IMR-90 (cell line): Measurements from ENCODE around the gene CYP8B1. TPM values are rescaled to one million over a fixed set of nuclear protein-coding genes. Genes with fewer than 3 reads are reported as not detected.

Source experiments
- ATAC-seq: fragments of 200-7000 bp; cut with Tn5 transposase; 2 replicates; pipeline ENCODE4 v1.9.1; 2020; ENCODE audit warnings: low read depth, mild to moderate bottlenecking, moderate library complexity
- BruUV-seq: library from RNA; stranded (reverse); fragments of 400-500 nt; replicated peaks from 2 replicates; lab custom pipeline; 2021; lab: Mats Ljungman, UMichigan
- CTCF ChIA-PET: fragments of 300-600 bp; formaldehyde crosslinking; extraction: SDS; loops from one replicate; lab custom pipeline; 2021; ENCODE audit warnings: antibody characterized with exemption; lab: Yijun Ruan, JAX
- POLR2A ChIA-PET: fragments of 300-600 bp; sonication (Branson Sonifier 250); formaldehyde crosslinking; loops from one replicate; lab custom pipeline; 2022; ENCODE audit warnings: antibody characterized with exemption; ENCODE audit not compliant: unreplicated experiment; lab: Charles Lee
- DNase-seq: peaks from one replicate; pipeline ENCODE4 v3.0.0; 2013
- H2AFZ ChIP-seq: replicated peaks from 2 replicates; pipeline ENCODE3; 2013; ENCODE audit warnings: low read length, mild to moderate bottlenecking; ENCODE audit not compliant: poor library complexity
- H2AK5ac ChIP-seq: 2 replicates; pipeline ENCODE4 v1.6.1; 2013; ENCODE audit warnings: low read depth, low read length, inconsistent platforms
- H2AK9ac ChIP-seq: replicated peaks from 2 replicates; pipeline ENCODE3; 2013; ENCODE audit warnings: mild to moderate bottlenecking, low read depth, low read length, moderate library complexity; ENCODE audit not compliant: poor library complexity
- H2BK120ac ChIP-seq: 2 replicates; pipeline ENCODE4 v1.6.1; 2013; ENCODE audit warnings: low read depth, low read length, inconsistent platforms
- H2BK15ac ChIP-seq: 3 replicates; pipeline ENCODE4 v1.6.1; 2013; ENCODE audit warnings: low read depth, low read length, inconsistent platforms
- H2BK20ac ChIP-seq: 2 replicates; pipeline ENCODE4 v1.6.1; 2013; ENCODE audit warnings: low read depth, mild to moderate bottlenecking, inconsistent platforms, low read length, moderate library complexity
- H2BK5ac ChIP-seq: 2 replicates; pipeline ENCODE4 v1.6.1; 2013; ENCODE audit warnings: mild to moderate bottlenecking, low read depth, low read length, inconsistent platforms; ENCODE audit not compliant: poor library complexity, severe bottlenecking
- H3K14ac ChIP-seq: replicated peaks from 2 replicates; pipeline ENCODE4 v1.6.1; 2013; ENCODE audit warnings: low read depth, low read length, inconsistent platforms
- H3K18ac ChIP-seq: 2 replicates; pipeline ENCODE4 v1.6.1; 2013; ENCODE audit warnings: low read depth, low read length, control low read depth
- H3K23ac ChIP-seq: 2 replicates; pipeline ENCODE4 v1.6.1; 2013; ENCODE audit warnings: low read depth, low read length, inconsistent platforms
- H3K27ac ChIP-seq: 2 replicates; pipeline ENCODE4 v1.5.1; 2013; ENCODE audit warnings: mild to moderate bottlenecking, control low read depth, low read length; ENCODE audit not compliant: insufficient read depth
- H3K27me3 ChIP-seq: 2 replicates; pipeline ENCODE4 v1.6.1; 2013; ENCODE audit warnings: low read length; ENCODE audit not compliant: control insufficient read depth, insufficient read depth
- H3K36me3 ChIP-seq: 2 replicates; pipeline ENCODE4 v1.6.1; 2013; ENCODE audit warnings: low read length, mixed read lengths; ENCODE audit not compliant: control insufficient read depth, insufficient read depth
- H3K4ac ChIP-seq: 2 replicates; pipeline ENCODE4 v1.6.1; 2013; ENCODE audit warnings: low read depth, low read length, inconsistent platforms
- H3K4me1 ChIP-seq: 2 replicates; pipeline ENCODE4 v1.6.1; 2013; ENCODE audit warnings: low read length, mixed read lengths; ENCODE audit not compliant: control insufficient read depth, insufficient read depth
- H3K4me2 ChIP-seq: 2 replicates; pipeline ENCODE4 v1.6.1; 2013; ENCODE audit warnings: low read depth, mild to moderate bottlenecking, control low read depth, low read length, moderate library complexity
- H3K4me3 ChIP-seq: 2 replicates; pipeline ENCODE4 v1.5.1; 2013; ENCODE audit warnings: low read depth, mild to moderate bottlenecking, control low read depth, low read length, moderate library complexity; ENCODE audit not compliant: insufficient read depth
- H3K56ac ChIP-seq: 2 replicates; pipeline ENCODE4 v1.6.1; 2013; ENCODE audit warnings: low read length, inconsistent platforms; ENCODE audit not compliant: insufficient read depth; ENCODE audit errors: extremely low read depth
- H3K79me1 ChIP-seq, 2 experiments: 2 replicates each; pipeline ENCODE4 v1.6.1; 2013; ENCODE audit warnings: low read length in 2 of 2, inconsistent platforms in 1 of 2, low read depth in 1 of 2
- H3K9ac ChIP-seq: 2 replicates; pipeline ENCODE4 v1.6.1; 2013; ENCODE audit warnings: low read depth, low read length, control low read depth
- H3K9me1 ChIP-seq: 2 replicates; pipeline ENCODE4 v1.6.1; 2013; ENCODE audit warnings: low read length, inconsistent platforms; ENCODE audit not compliant: insufficient read depth
- H3K9me3 ChIP-seq: 2 replicates; pipeline ENCODE4 v1.6.1; 2013; ENCODE audit warnings: low read length; ENCODE audit not compliant: control insufficient read depth, insufficient read depth
- H4K20me1 ChIP-seq: 2 replicates; pipeline ENCODE4 v1.6.1; 2013; ENCODE audit warnings: low read length, inconsistent platforms; ENCODE audit not compliant: insufficient read depth
- H4K5ac ChIP-seq: 2 replicates; pipeline ENCODE4 v1.6.1; 2013; ENCODE audit warnings: mild to moderate bottlenecking, low read depth, low read length, control low read depth
- H4K8ac ChIP-seq, 2 experiments: 2 replicates each; pipeline ENCODE4 v1.6.1; 2013; ENCODE audit warnings: low read depth in 2 of 2, low read length in 2 of 2, control low read depth in 1 of 2, inconsistent platforms in 1 of 2
- H4K91ac ChIP-seq: 2 replicates; pipeline ENCODE4 v1.6.1; 2013; ENCODE audit warnings: low read depth, low read length, inconsistent platforms; ENCODE audit not compliant: insufficient read depth
- BHLHE40 ChIP-seq: fragments of 150-350 bp; IDR thresholded peaks from 2 replicates; pipeline ENCODE4 v1.6.1; 2016; ENCODE audit warnings: mild to moderate bottlenecking, low read depth, low read length
- CEBPB ChIP-seq: IDR thresholded peaks from 2 replicates; pipeline ENCODE4 v1.6.1; 2012; ENCODE audit warnings: low read depth, low read length, improper control_type of control experiment
- CHD1 ChIP-seq: IDR thresholded peaks from 2 replicates; pipeline ENCODE4 v1.6.1; 2012; ENCODE audit warnings: low read depth, low read length, improper control_type of control experiment
- FOS ChIP-seq: fragments of 150-350 bp; IDR thresholded peaks from 2 replicates; pipeline ENCODE4 v1.6.1; 2016; ENCODE audit warnings: low read depth, low read length
- MAFK ChIP-seq: IDR thresholded peaks from 2 replicates; pipeline ENCODE4 v1.6.1; 2012; ENCODE audit warnings: low read depth, low read length, improper control_type of control experiment
- MAZ ChIP-seq: IDR thresholded peaks from 2 replicates; pipeline ENCODE4 v1.6.1; 2012; ENCODE audit warnings: low read depth, mild to moderate bottlenecking, low read length, improper control_type of control experiment, moderate library complexity, borderline replicate concordance
- MXI1 ChIP-seq: IDR thresholded peaks from 2 replicates; pipeline ENCODE4 v1.6.1; 2012; ENCODE audit warnings: low read depth, mild to moderate bottlenecking, low read length, moderate library complexity, borderline replicate concordance
- NFE2L2 ChIP-seq: fragments of 150-350 bp; IDR thresholded peaks from 2 replicates; pipeline ENCODE4 v1.6.1; 2016; ENCODE audit warnings: low read depth, mild to moderate bottlenecking, low read length
- RCOR1 ChIP-seq: IDR thresholded peaks from 2 replicates; pipeline ENCODE4 v1.6.1; 2012; ENCODE audit warnings: mild to moderate bottlenecking, low read length, improper control_type of control experiment; ENCODE audit not compliant: insufficient replicate concordance
- RFX5 ChIP-seq: IDR thresholded peaks from 2 replicates; pipeline ENCODE4 v1.8.0; 2012; ENCODE audit warnings: low read depth, mild to moderate bottlenecking, low read length, moderate library complexity
- WGBS, 2 experiments: methylation state at CpG; one replicate each; pipeline versions ENCODE4 v1.1.5 to v1.1.7; 2013; ENCODE audit warnings: missing lambda C conversion rate in 2 of 2; ENCODE audit not compliant: insufficient read length in 1 of 2; ENCODE audit errors: extremely low coverage in 2 of 2; 5-methylcytosine and 5-hydroxymethylcytosine counted together
- dilution Hi-C: fragments of 300-500 bp; cut with HindIII; formaldehyde crosslinking; loops from one replicate; pipeline ENCODE4 v1.14.3; 2018; ENCODE audit warnings: low sequenced_read_pairs; ENCODE audit not compliant: unreplicated experiment
- in situ Hi-C: fragments of 300-500 bp; cut with MboI; formaldehyde crosslinking; loops from 3 replicates; pipeline ENCODE4 v1.14.3; 2019; ENCODE audit warnings: low sequenced_read_pairs, inconsistent platforms, mixed read lengths
- intact Hi-C: fragments of 100-400 bp; cut with micrococcal nuclease; formaldehyde crosslinking; loops from 2 replicates; pipeline ENCODE4 v1.10.0; 2022
- polyA plus RNA-seq, 3 experiments: library from polyadenylated mRNA; depleted of rRNA; stranded (reverse); fragments of >200 nt; gene quantifications; 2 replicates each; pipeline ENCODE4 v1.2.3, GENCODE V29; 2012; ENCODE audit warnings: low replicate concordance in 1 of 3
- total RNA-seq: library from RNA; depleted of rRNA; stranded (reverse); fragments of >200 nt; gene quantifications from 2 replicates; pipeline ENCODE4 v1.2.3, GENCODE V29; 2012
- TF ChIP-seq, protein P1 (sequence below): conservative IDR thresholded peaks from 2 replicates; pipeline ENCODE4 v1.5.1; 2012; ENCODE audit warnings: mild to moderate bottlenecking, low read depth, low read length, improper control_type of control experiment
- TF ChIP-seq, protein P2 (sequence below): fragments of 150-350 bp; IDR thresholded peaks from 2 replicates; pipeline ENCODE4 v1.6.1; 2016; ENCODE audit warnings: low read depth, mild to moderate bottlenecking, low read length, moderate library complexity, borderline replicate concordance

Gene CYP8B1
- total and polyA plus RNA-seq, 2 of the 4 experiments (the other 2 are of a cell fraction), result not detected

DNA sequence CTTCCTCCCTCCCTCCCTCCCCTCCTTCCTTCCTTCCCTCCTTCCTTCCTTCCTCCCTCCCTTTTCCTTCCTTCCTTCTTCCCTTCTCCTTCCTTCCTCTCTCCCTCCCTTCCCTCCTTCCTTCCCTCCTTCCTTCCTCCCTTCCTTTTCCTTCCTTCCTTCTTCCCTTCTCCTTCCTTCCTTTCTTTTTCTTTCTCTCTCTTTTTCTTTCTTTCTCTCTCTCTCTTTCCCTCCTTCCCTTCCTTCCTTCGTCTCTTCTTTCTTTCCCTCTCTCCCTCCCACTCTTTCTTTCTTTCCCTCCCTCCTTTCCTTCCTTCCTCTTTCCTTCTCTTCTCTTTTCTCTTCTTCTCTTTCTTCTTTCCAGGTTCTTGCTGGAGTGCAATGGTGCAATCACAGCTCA is 28.4 kb upstream of the CYP8B1 start (continued):
- TF ChIP-seq, protein P1, sequence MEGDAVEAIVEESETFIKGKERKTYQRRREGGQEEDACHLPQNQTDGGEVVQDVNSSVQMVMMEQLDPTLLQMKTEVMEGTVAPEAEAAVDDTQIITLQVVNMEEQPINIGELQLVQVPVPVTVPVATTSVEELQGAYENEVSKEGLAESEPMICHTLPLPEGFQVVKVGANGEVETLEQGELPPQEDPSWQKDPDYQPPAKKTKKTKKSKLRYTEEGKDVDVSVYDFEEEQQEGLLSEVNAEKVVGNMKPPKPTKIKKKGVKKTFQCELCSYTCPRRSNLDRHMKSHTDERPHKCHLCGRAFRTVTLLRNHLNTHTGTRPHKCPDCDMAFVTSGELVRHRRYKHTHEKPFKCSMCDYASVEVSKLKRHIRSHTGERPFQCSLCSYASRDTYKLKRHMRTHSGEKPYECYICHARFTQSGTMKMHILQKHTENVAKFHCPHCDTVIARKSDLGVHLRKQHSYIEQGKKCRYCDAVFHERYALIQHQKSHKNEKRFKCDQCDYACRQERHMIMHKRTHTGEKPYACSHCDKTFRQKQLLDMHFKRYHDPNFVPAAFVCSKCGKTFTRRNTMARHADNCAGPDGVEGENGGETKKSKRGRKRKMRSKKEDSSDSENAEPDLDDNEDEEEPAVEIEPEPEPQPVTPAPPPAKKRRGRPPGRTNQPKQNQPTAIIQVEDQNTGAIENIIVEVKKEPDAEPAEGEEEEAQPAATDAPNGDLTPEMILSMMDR, result no peak
- TF ChIP-seq CHD1 (no peak), NFE2L2 (no peak)

DNA sequence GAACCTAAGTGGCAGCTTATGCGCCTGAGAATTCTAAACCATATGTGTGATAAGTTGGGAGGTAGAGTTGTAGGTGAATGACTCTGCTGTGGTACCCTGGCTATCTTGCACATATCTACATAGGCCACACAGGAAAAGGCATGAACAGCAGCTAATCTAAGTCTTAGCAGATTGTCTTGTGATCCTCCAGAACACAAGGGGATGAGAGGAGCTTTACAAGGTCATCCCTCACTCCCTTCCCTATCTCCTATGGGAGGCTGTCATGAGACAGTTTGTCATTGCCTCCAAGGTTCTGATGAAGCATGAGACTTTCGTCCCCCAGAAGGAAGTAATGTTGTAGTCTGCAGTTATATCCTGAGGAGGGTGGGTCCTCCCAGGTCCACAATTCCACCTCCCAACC is 26.6 kb upstream of the CYP8B1 start:
- TF ChIP-seq RCOR1, result no peak
- TF ChIP-seq NFE2L2, result no peak
- TF ChIP-seq, protein P1, result no peak
- no peak for TF ChIP-seq RFX5
- TF ChIP-seq MAFK, result no peak
- TF ChIP-seq MAZ, result no peak
- TF ChIP-seq BHLHE40, result no peak
- TF ChIP-seq CHD1, result no peak
- TF ChIP-seq FOS, result no peak
- no peak for TF ChIP-seq CEBPB
- TF ChIP-seq, protein P2, sequence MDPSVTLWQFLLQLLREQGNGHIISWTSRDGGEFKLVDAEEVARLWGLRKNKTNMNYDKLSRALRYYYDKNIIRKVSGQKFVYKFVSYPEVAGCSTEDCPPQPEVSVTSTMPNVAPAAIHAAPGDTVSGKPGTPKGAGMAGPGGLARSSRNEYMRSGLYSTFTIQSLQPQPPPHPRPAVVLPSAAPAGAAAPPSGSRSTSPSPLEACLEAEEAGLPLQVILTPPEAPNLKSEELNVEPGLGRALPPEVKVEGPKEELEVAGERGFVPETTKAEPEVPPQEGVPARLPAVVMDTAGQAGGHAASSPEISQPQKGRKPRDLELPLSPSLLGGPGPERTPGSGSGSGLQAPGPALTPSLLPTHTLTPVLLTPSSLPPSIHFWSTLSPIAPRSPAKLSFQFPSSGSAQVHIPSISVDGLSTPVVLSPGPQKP, result no peak
- no peak for TF ChIP-seq MXI1
- Histone ChIP-seq H3K27ac (no peak overlapping the region), H2AK5ac (no peak overlapping the region), H3K4me3 (no peak overlapping the region), H3K9ac (no peak overlapping the region), H3K27me3 (peaks cover 13% of the 10 kb centered on the region), H3K18ac (no peak overlapping the region), H2AK9ac (no peak overlapping the region), H3K4me1 (no peaks in the 10 kb centered on the region), H3K23ac (no peak overlapping the region), H4K20me1 (no peaks in the 10 kb centered on the region), H4K5ac (no peak overlapping the region), H3K9me3 (no peaks in the 10 kb centered on the region), H3K36me3 (no peaks in the 10 kb centered on the region), H4K8ac (no peak overlapping the region), H2AFZ (no peak overlapping the region), H3K4ac (no peak overlapping the region), H2BK120ac (no peak overlapping the region), H4K91ac (no peak overlapping the region), H3K4me2 (no peak overlapping the region), H2BK5ac (no peak overlapping the region), H2BK20ac (no peak overlapping the region), H3K56ac (no peak overlapping the region), H2BK15ac (no peak overlapping the region), H3K9me1 (no peaks in the 10 kb centered on the region), H3K14ac (no peak overlapping the region), H3K79me1 (no peaks in the 10 kb centered on the region)
- ChIA-PET POLR2A (no interaction called here), CTCF (interaction anchor here (0.6 to 1.0 kb wide), 2 partner anchors 10 to 774 kb away, joined by 3 to 5 read pairs; no protein-coding TSS in a partner anchor)
- in situ Hi-C loops (no loop called here), dilution Hi-C loops (no loop called here), intact Hi-C loops (no loop called here)
- DNase-seq, result no peak
- no CpG with 5 or more reads among the region's 2 CpGs for WGBS, 2 experiments
- ATAC-seq, result no peak
- no TSS peak for BruUV-seq
